K562 (cell line): Measurements from ENCODE around the gene BCAN. TPM values are rescaled to one million over a fixed set of nuclear protein-coding genes. Genes with fewer than 3 reads are reported as not detected.

Experiments
- ARID2 ChIP-seq: fragments of 450-650 bp; IDR thresholded peaks from 2 replicates; pipeline ENCODE4 v1.6.1; 2017; ENCODE audit warnings: antibody characterized with exemption, mild to moderate bottlenecking
- ARNT ChIP-seq, 2 experiments: fragments of 450-650 bp; IDR thresholded peaks; 2 replicates each; pipeline ENCODE4 v1.6.1; 2016; ENCODE audit warnings: mild to moderate bottlenecking in 1 of 2
- E2F4 ChIP-seq: sonication (generic); formaldehyde crosslinking; IDR thresholded peaks from 2 replicates; pipeline ENCODE4 v1.8.0; 2022; ENCODE audit warnings: mild to moderate bottlenecking, low read depth, missing genetic modification reagents
- ID3 ChIP-seq, 2 experiments: fragments of 250-450 bp in 1 of 2; fragments of 450-650 bp in 1 of 2; sonication (Bioruptor Pico) in 1 of 2; IDR thresholded peaks; 2 replicates each; pipeline versions ENCODE4 v1.6.1 to v1.8.0; 2016 to 2021; ENCODE audit warnings: mild to moderate bottlenecking in 2 of 2, moderate library complexity in 2 of 2, missing compliant biosample characterization in 1 of 2, missing genetic modification characterization in 1 of 2
- KDM5B ChIP-seq: fragments of 200-600 bp; sonication (generic); IDR thresholded peaks from 2 replicates; pipeline ENCODE4 v1.6.1; 2012; ENCODE audit warnings: low read depth, mild to moderate bottlenecking, moderate library complexity, low read length, control low read depth, inconsistent platforms; ENCODE audit not compliant: insufficient replicate concordance
- MCM7 ChIP-seq, 2 experiments: fragments of 450-650 bp; IDR thresholded peaks; 2 replicates each; pipeline ENCODE4 v1.6.1; 2016 to 2018
- NFATC3 ChIP-seq: fragments of 450-650 bp; IDR thresholded peaks from 2 replicates; pipeline ENCODE4 v1.6.1; 2017; ENCODE audit warnings: mild to moderate bottlenecking
- NFYB ChIP-seq: IDR thresholded peaks from 2 replicates; pipeline ENCODE4 v1.6.1; 2011; ENCODE audit warnings: mild to moderate bottlenecking, moderate library complexity; ENCODE audit not compliant: insufficient read length; ENCODE audit errors: extremely low read depth
- NONO ChIP-seq, 2 experiments: fragments of 200-400 bp in 1 of 2; fragments of 450-650 bp in 1 of 2; formaldehyde crosslinking in 1 of 2; IDR thresholded peaks; 2 replicates each; pipeline ENCODE4 v1.6.1; 2017; ENCODE audit warnings: low read depth in 2 of 2, mild to moderate bottlenecking in 2 of 2, moderate library complexity in 2 of 2, low read length in 1 of 2
- PHF20 ChIP-seq: fragments of 450-650 bp; IDR thresholded peaks from 2 replicates; pipeline ENCODE4 v1.6.1; 2018; ENCODE audit not compliant: partially characterized antibody
- POLR2G ChIP-seq: fragments of 200-400 bp; formaldehyde crosslinking; IDR thresholded peaks from 2 replicates; pipeline ENCODE4 v1.6.1; 2017; ENCODE audit warnings: low read depth, mild to moderate bottlenecking, antibody characterized with exemption, low read length, moderate library complexity
- RBFOX2 ChIP-seq: fragments of 200-400 bp; formaldehyde crosslinking; IDR thresholded peaks from 2 replicates; pipeline ENCODE4 v1.6.1; 2017; ENCODE audit warnings: low read depth, mild to moderate bottlenecking, low read length, moderate library complexity
- RUNX1 ChIP-seq: sonication (generic); IDR thresholded peaks from 2 replicates; pipeline ENCODE4 v1.6.1; 2016; ENCODE audit warnings: antibody characterized with exemption, low read depth
- SMARCA5 ChIP-seq: fragments of 450-650 bp; IDR thresholded peaks from 2 replicates; pipeline ENCODE4 v1.6.1; 2016
- USF1 ChIP-seq: sonication (generic); formaldehyde crosslinking; IDR thresholded peaks from 2 replicates; pipeline ENCODE4 v1.9.0; 2022; ENCODE audit warnings: mild to moderate bottlenecking, missing genetic modification reagents
- XRCC3 ChIP-seq: fragments of 450-650 bp; IDR thresholded peaks from 2 replicates; pipeline ENCODE4 v1.6.1; 2017; ENCODE audit warnings: mild to moderate bottlenecking, moderate library complexity
- ZBED1 ChIP-seq: IDR thresholded peaks from 2 replicates; pipeline ENCODE4 v1.6.1; 2014
- ZBTB7A ChIP-seq: IDR thresholded peaks from 2 replicates; pipeline ENCODE4 v1.6.1; 2011; ENCODE audit warnings: low read depth, mild to moderate bottlenecking, low read length, moderate library complexity, borderline replicate concordance; ENCODE audit not compliant: control insufficient read depth
- ZC3H11A ChIP-seq: IDR thresholded peaks from 2 replicates; pipeline ENCODE4 v1.6.1; 2012; ENCODE audit warnings: low read depth, low read length, improper control_type of control experiment
- ZFP36 ChIP-seq: fragments of 150-350 bp; IDR thresholded peaks from 2 replicates; pipeline ENCODE4 v1.6.1; 2018; ENCODE audit warnings: low read length, low read depth; ENCODE audit not compliant: partially characterized antibody
- ZNF77 ChIP-seq: fragments of 250-450 bp; sonication (Bioruptor Pico); IDR thresholded peaks from 2 replicates; pipeline ENCODE4 v1.5.0; 2020
- ZNF778 ChIP-seq: fragments of 450-650 bp; formaldehyde crosslinking; IDR thresholded peaks from 2 replicates; pipeline ENCODE4 v1.4.0; 2020; ENCODE audit warnings: mild to moderate bottlenecking, moderate library complexity
- polyA plus RNA-seq, 8 experiments: library from polyadenylated mRNA; depleted of rRNA in 4 of 8; stranded (reverse) in 5 of 8; unstranded in 3 of 8; fragments of >200 nt; fragmentation: Nextera tagmentation in 2 of 8; fragmentation: Illumina TruSeq in 1 of 8; extraction: Ambion mirVana in 2 of 8; extraction: Trizol in 1 of 8; gene quantifications; 2 replicates each; pipeline versions ENCODE4 v1.2.1 to v1.2.3, GENCODE V29; 2011 to 2014; ENCODE audit warnings: inconsistent platforms in 1 of 8, missing spikeins in 1 of 8
- total RNA-seq, 7 experiments: library from RNA; depleted of rRNA in 6 of 7; stranded (reverse); fragments of >200 nt in 6 of 7; fragmentation: Illumina TruSeq in 2 of 7; extraction: Trizol in 2 of 7; gene quantifications; 2 replicates each; pipeline versions ENCODE4 v1.2.1 to v1.2.3, GENCODE V29; 2011 to 2021; ENCODE audit warnings: low replicate concordance in 1 of 7
- TF ChIP-seq, protein P1 (sequence below): fragments of 450-650 bp; IDR thresholded peaks from 2 replicates; pipeline ENCODE4 v1.7.0; 2016; ENCODE audit warnings: borderline replicate concordance
- TF ChIP-seq, protein P2 (sequence below): fragments of 450-650 bp; formaldehyde crosslinking; IDR thresholded peaks from 2 replicates; pipeline ENCODE4 v1.4.0; 2020; ENCODE audit warnings: mild to moderate bottlenecking, mixed read lengths

The BCAN gene
- total and polyA plus RNA-seq, 9 of the 15 experiments (the other 6 are each of a cell fraction or from before 2014, with no cell fraction given): 0.04 to 0.33 (median 0.14) TPM; not detected in 5

GRCh38 chr1:156601122-156601830, 40.6 kb upstream of the BCAN start, which contains the start of gene GPATCH4 (continued):
- TF ChIP-seq, protein P1, sequence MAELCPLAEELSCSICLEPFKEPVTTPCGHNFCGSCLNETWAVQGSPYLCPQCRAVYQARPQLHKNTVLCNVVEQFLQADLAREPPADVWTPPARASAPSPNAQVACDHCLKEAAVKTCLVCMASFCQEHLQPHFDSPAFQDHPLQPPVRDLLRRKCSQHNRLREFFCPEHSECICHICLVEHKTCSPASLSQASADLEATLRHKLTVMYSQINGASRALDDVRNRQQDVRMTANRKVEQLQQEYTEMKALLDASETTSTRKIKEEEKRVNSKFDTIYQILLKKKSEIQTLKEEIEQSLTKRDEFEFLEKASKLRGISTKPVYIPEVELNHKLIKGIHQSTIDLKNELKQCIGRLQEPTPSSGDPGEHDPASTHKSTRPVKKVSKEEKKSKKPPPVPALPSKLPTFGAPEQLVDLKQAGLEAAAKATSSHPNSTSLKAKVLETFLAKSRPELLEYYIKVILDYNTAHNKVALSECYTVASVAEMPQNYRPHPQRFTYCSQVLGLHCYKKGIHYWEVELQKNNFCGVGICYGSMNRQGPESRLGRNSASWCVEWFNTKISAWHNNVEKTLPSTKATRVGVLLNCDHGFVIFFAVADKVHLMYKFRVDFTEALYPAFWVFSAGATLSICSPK: no peak
- TF ChIP-seq E2F4 (CRISPR knock-in tag) (no peak), ZBTB7A (no peak), ARNT (IDR thresholded peaks at IDR 0.05) (0 out of 4 replicates have a peak, but pooled peaks of 1 of the 2 experiments have one; percentile 33), SMARCA5 (no peak), NFATC3 (no peak), KDM5B (peak; percentile 88), RBFOX2 (peak; percentile 76), XRCC3 (no peak), NONO (IDR thresholded peaks at IDR 0.05; ENCODE audit: low read depth in 2 of 2, low read length in 1 of 2) (no peak), ZNF77 (CRISPR knock-in tag) (no peak), ARID2 (no peak), ZBED1 (no peak), PHF20 (peak; percentile 96), ZC3H11A (no peak), NFYB (no peak), USF1 (CRISPR knock-in tag) (no peak), ID3 (CRISPR knock-in tag; IDR thresholded peaks at IDR 0.05) (no peak), ID3 (tag; IDR thresholded peaks at IDR 0.05) (no peak), ZFP36 (no peak), RUNX1 (no peak), ZNF778 (CRISPR knock-in tag) (no peak), POLR2G (peak; percentile 77), MCM7 (IDR thresholded peaks at IDR 0.05) (no peak)
- TF ChIP-seq, protein P2, sequence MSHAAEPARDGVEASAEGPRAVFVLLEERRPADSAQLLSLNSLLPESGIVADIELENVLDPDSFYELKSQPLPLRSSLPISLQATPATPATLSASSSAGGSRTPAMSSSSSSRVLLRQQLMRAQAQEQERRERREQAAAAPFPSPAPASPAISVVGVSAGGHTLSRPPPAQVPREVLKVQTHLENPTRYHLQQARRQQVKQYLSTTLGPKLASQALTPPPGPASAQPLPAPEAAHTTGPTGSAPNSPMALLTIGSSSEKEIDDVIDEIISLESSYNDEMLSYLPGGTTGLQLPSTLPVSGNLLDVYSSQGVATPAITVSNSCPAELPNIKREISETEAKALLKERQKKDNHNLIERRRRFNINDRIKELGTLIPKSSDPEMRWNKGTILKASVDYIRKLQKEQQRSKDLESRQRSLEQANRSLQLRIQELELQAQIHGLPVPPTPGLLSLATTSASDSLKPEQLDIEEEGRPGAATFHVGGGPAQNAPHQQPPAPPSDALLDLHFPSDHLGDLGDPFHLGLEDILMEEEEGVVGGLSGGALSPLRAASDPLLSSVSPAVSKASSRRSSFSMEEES: no peak
